HEK293 (cell line): ENCODE data around the gene TSACC.
A peak's percentile ranks its signal among the peaks of the same experiment; 100 is the strongest.

Experiments
- CTCF ChIA-PET: fragments of 350-600 bp; formaldehyde crosslinking; extraction: SDS; loops from one replicate; lab custom pipeline; 2021; ENCODE audit warnings: antibody characterized with exemption; lab: Yijun Ruan, JAX
- POLR2A ChIA-PET: fragments of 300-600 bp; formaldehyde crosslinking; extraction: SDS; loops from one replicate; lab custom pipeline; 2020; ENCODE audit warnings: antibody characterized with exemption, inconsistent platforms; lab: Yijun Ruan, JAX
- H3K27ac ChIP-seq: fragments of 200-500 bp; sonication (Bioruptor generic); 2 replicates; pipeline ENCODE4 v1.5.1; 2014; ENCODE audit warnings: low read depth, low read length, control low read depth, inconsistent platforms; ENCODE audit errors: extremely low read depth
- H3K36me3 ChIP-seq, 2 experiments: fragments of 200-500 bp in 1 of 2; sonication (Bioruptor generic) in 1 of 2; 1 replicate in 1 of 2; 2 replicates in 1 of 2; pipeline ENCODE4 v1.5.1; 2014 to 2017; ENCODE audit warnings: inconsistent platforms in 2 of 2, low read length in 2 of 2; ENCODE audit not compliant: control insufficient read depth in 2 of 2, insufficient read depth in 1 of 2
- H3K4me1 ChIP-seq: fragments of 200-500 bp; sonication (Bioruptor generic); 2 replicates; pipeline ENCODE4 v1.5.1; 2014; ENCODE audit warnings: mild to moderate bottlenecking, low read length, inconsistent platforms; ENCODE audit not compliant: control insufficient read depth, insufficient read depth
- H3K4me3 ChIP-seq: 2 replicates; pipeline ENCODE4 v1.5.1; 2011; ENCODE audit warnings: low read depth, mild to moderate bottlenecking, control low read depth, low read length, moderate library complexity
- H3K9me3 ChIP-seq: fragments of 200-500 bp; sonication (Bioruptor generic); 2 replicates; pipeline ENCODE4 v1.5.1; 2014; ENCODE audit warnings: low read depth, low read length, inconsistent platforms; ENCODE audit not compliant: control insufficient read depth, insufficient read depth
- PRDM10 ChIP-seq: fragments of 450-650 bp; formaldehyde crosslinking; IDR thresholded peaks from 2 replicates; pipeline ENCODE4 v1.5.1; 2016; ENCODE audit warnings: missing biosample characterization, missing genetic modification characterization
- PRDM6 ChIP-seq: fragments of 450-650 bp; formaldehyde crosslinking; IDR thresholded peaks from 2 replicates; pipeline ENCODE4 v1.5.1; 2017; ENCODE audit warnings: missing biosample characterization, missing genetic modification characterization
- SCRT1 ChIP-seq: fragments of 450-650 bp; formaldehyde crosslinking; IDR thresholded peaks from 2 replicates; pipeline ENCODE4 v1.5.1; 2016; ENCODE audit warnings: missing biosample characterization, missing genetic modification characterization, borderline replicate concordance
- ZBTB20 ChIP-seq: fragments of 450-650 bp; formaldehyde crosslinking; IDR thresholded peaks from 2 replicates; pipeline ENCODE4 v1.5.1; 2016; ENCODE audit warnings: missing biosample characterization, missing genetic modification characterization
- ZBTB48 ChIP-seq: fragments of 450-650 bp; formaldehyde crosslinking; IDR thresholded peaks from 2 replicates; pipeline ENCODE4 v1.5.1; 2016; ENCODE audit warnings: missing biosample characterization, missing genetic modification characterization
- ZFP3 ChIP-seq: fragments of 450-650 bp; formaldehyde crosslinking; IDR thresholded peaks from 2 replicates; pipeline ENCODE4 v1.5.1; 2016; ENCODE audit warnings: low read depth, missing biosample characterization, missing genetic modification characterization
- ZNF112 ChIP-seq: fragments of 450-650 bp; formaldehyde crosslinking; IDR thresholded peaks from 2 replicates; pipeline ENCODE4 v1.5.0; 2017; ENCODE audit warnings: missing biosample characterization, missing genetic modification characterization
- ZNF157 ChIP-seq: fragments of 450-650 bp; formaldehyde crosslinking; IDR thresholded peaks from 2 replicates; pipeline ENCODE4 v1.5.1; 2016; ENCODE audit warnings: missing biosample characterization, missing genetic modification characterization
- ZNF280C ChIP-seq: fragments of 450-650 bp; formaldehyde crosslinking; IDR thresholded peaks from 2 replicates; pipeline ENCODE4 v1.5.1; 2016; ENCODE audit warnings: missing biosample characterization, missing genetic modification characterization
- ZNF311 ChIP-seq: fragments of 450-650 bp; formaldehyde crosslinking; IDR thresholded peaks from 2 replicates; pipeline ENCODE4 v1.5.1; 2017; ENCODE audit warnings: missing biosample characterization, missing genetic modification characterization, borderline replicate concordance
- ZNF398 ChIP-seq: fragments of 450-650 bp; formaldehyde crosslinking; IDR thresholded peaks from 2 replicates; pipeline ENCODE4 v1.5.1; 2017; ENCODE audit warnings: missing biosample characterization, missing genetic modification characterization
- ZNF521 ChIP-seq: fragments of 450-650 bp; formaldehyde crosslinking; IDR thresholded peaks from 2 replicates; pipeline ENCODE4 v1.5.1; 2017; ENCODE audit warnings: missing biosample characterization, mild to moderate bottlenecking, missing genetic modification characterization
- ZNF530 ChIP-seq: fragments of 450-650 bp; formaldehyde crosslinking; IDR thresholded peaks from 2 replicates; pipeline ENCODE4 v1.5.1; 2016; ENCODE audit warnings: low read depth, missing biosample characterization, missing genetic modification characterization
- ZNF544 ChIP-seq: fragments of 450-650 bp; formaldehyde crosslinking; IDR thresholded peaks from 2 replicates; pipeline ENCODE4 v1.5.0; 2017; ENCODE audit warnings: missing biosample characterization, missing genetic modification characterization
- ZNF600 ChIP-seq: fragments of 450-650 bp; formaldehyde crosslinking; IDR thresholded peaks from 2 replicates; pipeline ENCODE4 v1.5.1; 2016; ENCODE audit warnings: missing biosample characterization, missing genetic modification characterization
- ZNF677 ChIP-seq: fragments of 450-650 bp; IDR thresholded peaks from 2 replicates; pipeline ENCODE4 v1.5.0; 2018; ENCODE audit warnings: missing biosample characterization, mild to moderate bottlenecking, missing genetic modification characterization, moderate library complexity
- ZNF704 ChIP-seq: fragments of 450-650 bp; formaldehyde crosslinking; IDR thresholded peaks from 2 replicates; pipeline ENCODE4 v1.5.1; 2016; ENCODE audit warnings: missing biosample characterization, missing genetic modification characterization
- ZNF830 ChIP-seq: fragments of 450-650 bp; IDR thresholded peaks from 2 replicates; pipeline ENCODE4 v1.5.0; 2018; ENCODE audit warnings: missing biosample characterization, missing genetic modification characterization, low read depth, mild to moderate bottlenecking, moderate library complexity

Gene TSACC

GRCh38 chr1:156366378-156367166 is 28.2 kb downstream of the TSACC start:
- Histone ChIP-seq H3K9me3 (no peaks in the 10 kb centered on the region), H3K36me3 (no peaks in the 10 kb centered on the region), H3K4me1 (no peaks in the 10 kb centered on the region), H3K4me3 (no peak overlapping the region), H3K27ac (no peak overlapping the region)
- ChIA-PET POLR2A (interaction anchor here (0.5 kb wide), 1 partner anchor 55 kb away, joined by 3 read pairs; no protein-coding TSS in a partner anchor), CTCF (interaction anchor here (0.8 kb wide), 2 partner anchors 10 to 30 kb away, joined by 4 read pairs; no protein-coding TSS in a partner anchor)
- TF ChIP-seq ZBTB20 (tag by site-specific recombination) (peak; percentile 57; the same call in 1 of the 2 replicates), ZNF530 (tag by site-specific recombination) (no peak), ZNF157 (no peak), ZNF521 (no peak), ZNF600 (no peak)

GRCh38 chr1:156367383-156368156 is 29.2 kb downstream of the TSACC start:
- Histone ChIP-seq H3K36me3 (no peaks in the 10 kb centered on the region), H3K27ac (no peak overlapping the region), H3K4me1 (no peaks in the 10 kb centered on the region), H3K4me3 (no peak overlapping the region), H3K9me3 (no peaks in the 10 kb centered on the region)
- POLR2A ChIA-PET, result no interaction called here
- TF ChIP-seq SCRT1 (tag by site-specific recombination) (no peak), ZNF677 (tag by site-specific recombination) (peak; percentile 99), ZNF398 (peak; percentile 27; the same call in 1 of the 2 replicates), PRDM10 (tag by site-specific recombination) (peak; percentile 42; the same call in 1 of the 2 replicates)
- CTCF ChIA-PET, result interaction anchor here (0.8 kb wide), 1 partner anchor 11 kb away, joined by 4 read pairs; no protein-coding TSS in a partner anchor

- ChIA-PET POLR2A (no interaction called here), CTCF (interaction anchor here (1.0 kb wide), 1 partner anchor 78 kb away, joined by 3 read pairs; no protein-coding TSS in a partner anchor)
- H3K36me3 ChIP-seq, result no peaks in the 10 kb centered on the region
- no peak overlapping the region for H3K27ac ChIP-seq
- no peaks in the 10 kb centered on the region for H3K9me3 ChIP-seq
- H3K4me1 ChIP-seq, result no peaks in the 10 kb centered on the region
- H3K4me3 ChIP-seq, result no peak overlapping the region
- TF ChIP-seq ZNF704 (tag by site-specific recombination) (no peak), ZNF311 (no peak), ZNF112 (tag by site-specific recombination) (no peak), ZNF544 (tag by site-specific recombination) (no peak), PRDM6 (tag by site-specific recombination) (no peak), ZBTB48 (tag by site-specific recombination) (no peak), ZNF280C (tag by site-specific recombination) (no peak), ZNF830 (no peak), ZFP3 (tag by site-specific recombination) (no peak)
Observed at GRCh38 chr1:156368157-156368658, 29.9 kb downstream of the TSACC start.
